Ascending aorta (tissue), 2 donors: Measurements from ENCODE around the gene CYP3A4. TPM values are rescaled to one million over a fixed set of nuclear protein-coding genes. Genes with fewer than 3 reads are reported as not detected.
"Not testable (repeated sequence)": the region's sequence is repeated elsewhere in the genome, so short reads cannot be mapped to it uniquely, and the experiment has no call there.

Experiments used
- DNase-seq, 2 donors: peaks; one replicate each; pipeline ENCODE4 v3.0.0-alpha.2; 2019; ENCODE audit warnings: low spot score in 2 of 2
- H3K27ac ChIP-seq, 2 donors: fragments of 200-600 bp; sonication (generic); one replicate each; pipeline ENCODE4 v1.5.1; 2016 to 2017; ENCODE audit warnings: mild to moderate bottlenecking in 1 of 2
- H3K27me3 ChIP-seq: fragments of 200-600 bp; sonication (generic); one replicate; pipeline ENCODE4 v1.5.1; 2017
- H3K36me3 ChIP-seq, 2 donors: fragments of 200-600 bp; sonication (generic); one replicate each; pipeline ENCODE4 v1.5.1; 2016
- H3K4me1 ChIP-seq, 2 donors: fragments of 200-600 bp; sonication (generic); one replicate each; pipeline ENCODE4 v1.5.1; 2016 to 2017; ENCODE audit warnings: mild to moderate bottlenecking in 1 of 2
- H3K4me3 ChIP-seq, 2 donors: fragments of 200-600 bp; sonication (generic); one replicate each; pipeline ENCODE4 v1.5.1; 2016 to 2017; ENCODE audit warnings: mild to moderate bottlenecking in 1 of 2
- H3K9me3 ChIP-seq, 2 donors: fragments of 200-600 bp; sonication (generic); one replicate each; pipeline ENCODE4 v1.5.1; 2016
- CTCF ChIP-seq, 3 experiments: fragments of 200-600 bp in 2 of 3; fragments of 450-650 bp in 1 of 3; sonication (generic) in 2 of 3; IDR thresholded peaks; one replicate each; pipeline ENCODE4 v1.5.1; 2016 to 2019; ENCODE audit warnings: antibody characterized with exemption in 3 of 3, mild to moderate bottlenecking in 1 of 3, moderate library complexity in 1 of 3
- intact Hi-C: fragments of 100-400 bp; cut with DNase I; formaldehyde crosslinking; loops from one replicate; pipeline ENCODE4 v1.15.1; 2023
- total RNA-seq: library from RNA; depleted of rRNA; stranded (reverse); fragments of >200 nt; gene quantifications from one replicate; pipeline ENCODE4 v1.1.0, GENCODE V29; 2016

CYP3A4 gene
- total RNA-seq, 1 donor from 2014 or later: not detected

DNA sequence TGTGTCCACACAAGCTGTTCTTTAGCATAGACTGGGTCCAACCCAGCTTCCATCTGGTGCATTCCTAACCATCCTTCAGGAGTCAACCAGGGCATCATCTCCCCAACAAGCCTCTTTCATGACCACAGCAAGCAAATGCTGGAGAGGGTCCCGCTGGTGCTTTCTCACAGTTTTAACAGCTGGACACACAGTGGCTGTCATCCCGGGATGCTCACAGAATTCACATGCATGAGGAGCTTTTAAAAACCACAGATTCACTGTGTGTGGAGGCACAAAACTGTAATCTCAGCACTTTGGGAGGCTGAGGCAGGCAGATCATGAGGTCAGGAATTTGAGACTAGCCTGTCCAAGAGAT, 42.6 kb downstream of the CYP3A4 start:
- H3K27ac ChIP-seq: no peak overlapping the region
- intact Hi-C loops: no loop called here
- H3K36me3 ChIP-seq: peaks cover 0 to 2% of the 10 kb centered on the region in 2 donors
- TF ChIP-seq CTCF (IDR thresholded peaks at IDR 0.05): no peak
- H3K4me3 ChIP-seq: no peak overlapping the region
- no peaks in the 10 kb centered on the region for H3K27me3 ChIP-seq
- DNase-seq: no peak
- H3K9me3 ChIP-seq: no peaks in the 10 kb centered on the region
- H3K4me1 ChIP-seq: no peaks in the 10 kb centered on the region

- Histone ChIP-seq H3K9me3 (no peaks in the 10 kb centered on the region), H3K27ac (no peak overlapping the region), H3K36me3 (peaks cover 0 to 2% of the 10 kb centered on the region in 2 donors), H3K4me3 (no peak overlapping the region), H3K4me1 (no peaks in the 10 kb centered on the region), H3K27me3 (no peaks in the 10 kb centered on the region)
- no peak for DNase-seq
- TF ChIP-seq CTCF (IDR thresholded peaks at IDR 0.05): no peak
- intact Hi-C loops: no loop called here
Measured at GRCh38 chr7:99740573-99741440, 43.2 kb downstream of the CYP3A4 start.

DNA sequence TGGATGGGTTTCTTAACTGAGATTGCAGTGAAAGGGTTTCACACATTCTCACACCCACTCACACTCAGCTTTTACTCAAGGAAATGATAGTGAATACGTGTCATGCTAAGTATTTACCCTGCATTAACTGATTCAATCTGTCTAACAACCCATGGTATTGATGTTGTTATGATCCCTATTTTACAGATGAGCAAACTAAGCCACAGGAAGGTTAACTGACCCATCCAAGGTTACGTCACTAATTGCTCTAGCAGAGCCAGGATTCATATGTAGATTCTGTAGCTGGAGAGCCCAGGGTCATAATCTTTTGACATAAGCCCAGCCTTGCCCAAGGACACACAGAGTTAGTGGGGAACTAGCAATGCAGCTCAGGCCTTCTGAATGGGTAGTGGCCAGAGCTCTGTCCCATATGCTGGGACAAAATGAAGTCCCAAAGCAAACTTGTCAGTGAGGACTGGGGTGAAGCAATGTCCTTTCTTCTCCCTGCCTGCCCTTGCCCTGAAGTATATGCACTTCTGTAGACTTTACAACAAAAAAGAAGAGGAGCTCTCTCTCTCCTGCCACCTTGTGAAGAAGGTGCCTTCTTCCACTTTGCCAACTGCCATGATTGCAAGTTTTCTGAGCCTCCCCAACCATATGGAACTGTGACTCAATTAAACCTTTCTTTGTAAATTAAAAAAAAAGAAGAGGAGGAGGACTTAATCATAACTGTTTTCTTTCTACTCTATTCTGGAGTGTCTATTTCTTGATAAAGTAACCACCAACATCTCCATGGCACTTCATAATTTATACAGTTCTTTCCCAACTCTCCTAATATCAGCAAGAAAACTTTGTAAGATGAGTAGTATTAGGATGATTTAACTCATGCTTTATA, 44.0 kb downstream of the CYP3A4 start:
- H3K36me3 ChIP-seq: peaks cover 0 to 2% of the 10 kb centered on the region in 2 donors
- H3K9me3 ChIP-seq: no peaks in the 10 kb centered on the region
- no peak for TF ChIP-seq CTCF (IDR thresholded peaks at IDR 0.05)
- intact Hi-C loops: no loop called here
- H3K27ac ChIP-seq: no peak overlapping the region
- no peaks in the 10 kb centered on the region for H3K27me3 ChIP-seq
- DNase-seq: no peak
- H3K4me1 ChIP-seq: no peaks in the 10 kb centered on the region
- no peak overlapping the region for H3K4me3 ChIP-seq

GRCh38 chr7:99737726-99738125, 46.3 kb downstream of the CYP3A4 start:
- no peak for DNase-seq
- peaks cover 0 to 2% of the 10 kb centered on the region in 2 donors for H3K36me3 ChIP-seq
- no peaks in the 10 kb centered on the region for H3K4me1 ChIP-seq
- intact Hi-C loops: no loop called here
- no peaks in the 10 kb centered on the region for H3K27me3 ChIP-seq
- H3K27ac ChIP-seq: no peak overlapping the region
- H3K4me3 ChIP-seq: no peak overlapping the region
- no peak for TF ChIP-seq CTCF (IDR thresholded peaks at IDR 0.05)
- H3K9me3 ChIP-seq: no peaks in the 10 kb centered on the region

DNA sequence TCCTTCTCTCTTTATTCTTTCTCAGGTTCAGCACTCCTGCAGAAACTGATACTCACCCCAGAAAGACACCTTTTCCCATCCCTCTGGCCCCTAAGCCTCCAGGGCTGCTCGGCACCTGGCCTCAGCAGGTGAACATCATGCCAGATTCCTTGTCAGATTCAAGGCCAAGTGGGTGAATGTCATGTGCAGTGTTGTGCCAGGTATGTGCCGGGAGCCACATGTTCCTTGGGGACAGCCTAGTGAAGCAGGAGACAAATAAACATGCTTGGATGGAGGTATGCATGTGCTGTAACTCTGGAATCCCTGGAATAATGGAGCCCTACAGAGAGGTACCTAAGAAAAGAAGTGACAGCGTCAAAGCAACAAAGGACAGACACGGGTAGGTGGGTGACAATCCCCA, 47.3 kb downstream of the CYP3A4 start:
- H3K9me3 ChIP-seq, intact Hi-C loops, DNase-seq, H3K4me3 ChIP-seq, H3K27me3 ChIP-seq, H3K27ac ChIP-seq, H3K36me3 ChIP-seq, H3K4me1 ChIP-seq: not testable (repeated sequence)

DNA sequence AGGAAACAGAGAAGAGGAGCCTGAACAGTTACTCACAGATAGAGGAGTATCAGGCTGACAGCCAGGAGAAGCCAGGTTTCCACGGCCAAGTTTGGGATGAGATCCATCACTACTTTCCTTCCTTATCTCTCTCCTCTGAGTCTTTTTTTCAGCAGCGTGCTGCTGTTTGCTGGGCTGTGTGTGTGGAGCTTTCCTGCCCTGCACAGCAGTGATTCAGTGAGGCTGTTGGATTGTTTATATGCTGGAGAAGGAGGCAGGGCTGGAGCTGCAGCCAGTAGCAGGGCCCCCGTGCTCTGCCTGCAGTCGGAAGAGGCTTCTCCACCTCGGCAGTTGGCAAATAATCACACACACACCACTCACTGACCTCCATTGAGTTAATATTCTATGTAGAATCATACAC, 49.0 kb downstream of the CYP3A4 start, which contains the start of gene CYP3A7:
Gene CYP3A7 (minus strand): TSS at position 210 of the 400 bp plus-strand sequence. CDS start 103 bp downstream, at position 107.
- no peak for DNase-seq
- Histone ChIP-seq H3K27me3 (no peaks in the 10 kb centered on the region), H3K9me3 (no peaks in the 10 kb centered on the region), H3K4me3 (no peak within 1 kb of the TSS), H3K27ac (no peak within 1 kb of the TSS), H3K36me3 (peaks cover 0 to 2% of the 10 kb centered on the region in 2 donors), H3K4me1 (no peaks in the 10 kb centered on the region)
- intact Hi-C loops: no loop called here
- TF ChIP-seq CTCF (IDR thresholded peaks at IDR 0.05): no peak
